Peyer's patch (tissue), 4 donors: Measurements from ENCODE around the gene GMEB2.

Experiments
- CTCF ChIP-seq, 6 experiments: fragments of 450-650 bp in 4 of 6; fragments of 200-600 bp in 2 of 6; sonication (generic) in 1 of 6; IDR thresholded peaks; one replicate each; pipeline ENCODE4 v1.5.1; 2017 to 2019; ENCODE audit warnings: antibody characterized with exemption in 6 of 6, mild to moderate bottlenecking in 3 of 6, moderate library complexity in 1 of 6
- POLR2A ChIP-seq, 2 donors: fragments of 450-650 bp; IDR thresholded peaks; one replicate each; pipeline ENCODE4 v1.5.1; 2017; ENCODE audit warnings: antibody characterized with exemption in 2 of 2, mild to moderate bottlenecking in 2 of 2, moderate library complexity in 2 of 2

GRCh38 chr20:63625771-63626423 lies 1.0 kb downstream of the GMEB2 start:
- no peak for TF ChIP-seq POLR2A (IDR thresholded peaks at IDR 0.05)
- TF ChIP-seq CTCF (IDR thresholded peaks at IDR 0.05): no peak
